VCaP (cell line): Measurements from ENCODE around the gene PROC.
"Not testable (repeated sequence)": the region's sequence is repeated elsewhere in the genome, so short reads cannot be mapped to it uniquely, and the experiment has no call there.

Source experiments
- H3K27ac ChIP-seq: fragments of 450-650 bp; 2 replicates; pipeline ENCODE4 v1.5.1; 2017
- CTCF ChIP-seq: fragments of 450-650 bp; conservative IDR thresholded peaks from 2 replicates; pipeline ENCODE4 v1.5.1; 2017; ENCODE audit warnings: mild to moderate bottlenecking, moderate library complexity

Gene PROC

GRCh38 chr2:127437056-127437455 is 18.8 kb downstream of the PROC start:
- no peak for TF ChIP-seq CTCF
- H3K27ac ChIP-seq = no peak overlapping the region

- no peak for TF ChIP-seq CTCF
- peak overlapping the region; percentile 16; the same call in 1 of the 2 replicates for H3K27ac ChIP-seq
Measured at GRCh38 chr2:127437781-127438726, 19.8 kb downstream of the PROC start.

GRCh38 chr2:127439343-127439742 is 21.1 kb downstream of the PROC start:
- no peak overlapping the region for H3K27ac ChIP-seq
- no peak for TF ChIP-seq CTCF

- no peak for TF ChIP-seq CTCF
Measured at GRCh38 chr2:127448526-127448925, 30.3 kb downstream of the PROC start.

GRCh38 chr2:127449414-127449813 is 31.2 kb downstream of the PROC start:
- H3K27ac ChIP-seq = no peak overlapping the region
- TF ChIP-seq CTCF = no peak

More at GRCh38 chr2:127448526-127448925, 30.3 kb downstream of the PROC start:
- no peak overlapping the region for H3K27ac ChIP-seq

GRCh38 chr2:127449898-127450297 is 31.7 kb downstream of the PROC start:
- TF ChIP-seq CTCF = no peak
- no peak overlapping the region for H3K27ac ChIP-seq

GRCh38 chr2:127451981-127452380 is 33.8 kb downstream of the PROC start:
- H3K27ac ChIP-seq = no peak overlapping the region
- TF ChIP-seq CTCF = no peak

GRCh38 chr2:127452423-127452822 is 34.2 kb downstream of the PROC start:
- H3K27ac ChIP-seq = not testable (repeated sequence)
